HG03354 (cell line): ENCODE results near the gene PLET1.
"Not testable (repeated sequence)": the region's sequence is repeated elsewhere in the genome, so short reads cannot be mapped to it uniquely, and the experiment has no call there.

Source experiments
- ATAC-seq: cut with Tn5 transposase; IDR thresholded peaks from one replicate; pipeline ENCODE4 v1.9.1; 2021; ENCODE audit warnings: mild to moderate bottlenecking; ENCODE audit not compliant: unreplicated experiment, poor library complexity, severe bottlenecking

The PLET1 gene

DNA sequence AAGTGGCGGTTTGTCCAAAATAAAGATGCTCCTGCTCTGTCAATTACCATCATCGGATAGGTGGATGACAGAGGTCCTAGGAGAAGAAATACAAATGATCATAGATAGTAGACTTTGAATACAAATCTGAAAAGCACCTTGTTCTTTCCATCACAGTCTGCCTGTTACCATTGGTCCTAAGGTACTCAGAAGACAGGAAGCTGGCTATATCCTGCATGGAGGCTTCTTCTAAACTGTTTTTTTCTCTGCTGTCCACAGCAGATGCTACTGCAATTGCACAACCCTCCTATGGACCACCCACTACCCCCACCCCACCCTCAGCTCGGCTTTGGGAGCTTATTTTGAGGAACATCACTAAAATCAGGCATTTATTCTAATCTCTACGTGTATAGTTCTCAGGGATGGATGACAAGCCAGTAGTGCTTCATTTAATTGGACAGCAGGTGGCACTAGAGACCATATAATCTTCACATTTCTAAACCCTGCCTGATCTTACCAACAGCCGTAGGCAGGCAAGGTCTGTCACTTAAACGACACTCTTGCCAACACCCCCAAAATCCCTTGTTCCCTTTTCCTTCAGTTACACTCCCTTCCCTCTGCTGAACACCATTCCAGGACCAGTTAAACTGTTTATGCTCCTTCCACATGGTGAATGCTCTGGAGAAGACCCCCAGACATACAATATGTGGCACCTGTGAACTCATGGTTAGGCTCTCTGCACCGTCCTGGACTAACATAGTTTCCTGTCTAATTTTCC is 41.0 kb downstream of the PLET1 start:
- ATAC-seq: peak; percentile 97

DNA sequence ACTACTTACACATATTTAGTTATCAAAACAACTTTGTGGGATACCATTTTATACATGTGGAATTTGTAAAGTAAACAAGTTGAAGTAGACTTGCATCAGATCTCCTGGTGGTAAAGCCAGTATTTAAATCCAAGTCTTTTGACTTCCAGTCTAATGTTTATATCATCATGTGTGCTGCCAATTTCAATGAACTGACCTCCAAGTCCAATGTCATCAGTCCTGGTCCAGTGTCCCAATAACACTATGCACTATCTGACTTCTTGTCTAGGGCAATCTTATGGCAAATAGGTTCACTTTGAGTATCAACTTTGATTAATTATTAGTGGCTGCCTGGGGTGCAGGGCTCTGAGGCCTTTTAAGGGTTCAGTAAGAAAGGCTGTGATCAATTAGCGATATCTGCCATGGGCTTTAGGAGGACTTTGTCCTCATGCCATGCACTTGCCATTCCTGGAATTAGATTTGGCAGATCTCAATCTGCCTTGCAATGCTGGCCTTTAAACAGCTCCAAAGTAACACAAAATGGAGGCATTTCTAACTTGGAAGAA is 44.0 kb downstream of the PLET1 start:
- ATAC-seq: no peak

DNA sequence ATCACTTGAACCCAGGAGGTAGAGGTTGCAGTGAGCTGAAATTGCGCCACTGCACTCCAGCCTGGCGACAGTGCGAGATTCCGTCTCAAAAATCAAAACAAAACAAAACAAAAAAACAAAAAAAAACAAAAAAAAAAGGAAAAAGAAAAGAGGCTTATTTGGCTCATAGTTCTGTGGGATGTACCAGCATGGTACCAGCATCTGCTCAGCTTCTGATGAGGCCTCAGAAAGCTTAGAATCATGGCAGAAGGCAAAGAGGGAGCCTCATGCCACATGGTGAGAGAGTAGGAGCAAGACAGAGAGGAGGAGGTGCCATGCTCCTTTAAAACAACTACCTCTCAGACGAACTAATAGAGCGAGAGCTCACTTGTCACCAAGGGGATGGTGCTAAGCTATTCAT is 45.0 kb downstream of the PLET1 start:
- ATAC-seq: no peak

DNA sequence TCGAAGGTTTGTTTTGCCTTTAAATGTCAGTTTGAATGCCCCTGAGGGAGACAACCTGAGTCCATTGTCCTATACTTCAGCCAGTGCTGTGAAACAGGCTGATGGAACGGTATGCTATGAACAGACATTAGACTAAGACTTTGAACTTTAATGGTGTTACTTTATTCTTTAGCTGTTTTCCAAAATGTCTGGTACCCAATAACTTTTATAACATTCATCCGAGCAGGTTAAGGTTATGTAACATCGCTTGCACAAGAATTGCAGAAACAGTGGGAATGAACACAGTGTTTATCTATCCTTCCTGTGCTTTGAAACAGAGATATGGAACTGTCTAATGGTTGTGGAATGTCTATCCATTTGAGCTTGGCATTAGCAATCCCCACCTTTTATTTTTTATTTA is 46.9 kb downstream of the PLET1 start:
- no peak for ATAC-seq

DNA sequence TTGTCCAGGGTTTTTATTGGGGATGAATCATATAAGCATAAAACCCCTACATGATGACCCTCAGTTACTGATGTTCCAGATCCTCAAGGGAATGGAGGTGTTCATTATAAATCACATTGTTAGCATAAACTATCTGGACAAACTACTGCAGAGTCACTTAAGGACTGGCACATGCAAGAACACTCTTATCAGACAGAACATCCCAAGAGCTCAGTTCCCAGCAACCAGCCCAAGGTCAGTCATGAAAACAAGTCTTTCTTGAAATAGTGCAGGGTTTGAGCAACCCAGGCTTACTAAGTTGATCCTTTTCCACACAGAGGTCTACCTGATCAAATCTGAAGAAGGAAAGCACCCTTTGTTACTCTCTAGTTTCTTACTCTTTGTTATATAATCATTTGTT is 48.0 kb downstream of the PLET1 start:
- no peak for ATAC-seq

DNA sequence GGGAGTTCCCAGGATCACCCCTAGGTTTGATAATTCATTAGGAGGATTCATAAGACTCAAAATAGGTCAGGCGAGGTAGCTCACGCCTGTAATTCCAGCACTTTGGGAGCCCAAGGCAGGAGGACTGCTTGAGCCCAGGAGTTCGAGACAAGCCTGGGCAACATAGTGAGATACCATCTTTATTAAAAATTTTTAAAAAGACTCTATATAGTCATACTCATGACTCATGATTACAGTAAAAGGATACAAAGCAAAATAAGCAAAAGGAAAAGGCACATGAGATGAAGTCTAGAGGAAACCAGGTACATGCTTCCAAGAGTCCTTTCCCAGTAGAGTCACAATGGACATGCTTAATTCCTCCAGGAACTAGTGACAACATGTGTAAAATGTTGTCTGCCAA is 48.4 kb downstream of the PLET1 start:
- ATAC-seq: no peak

DNA sequence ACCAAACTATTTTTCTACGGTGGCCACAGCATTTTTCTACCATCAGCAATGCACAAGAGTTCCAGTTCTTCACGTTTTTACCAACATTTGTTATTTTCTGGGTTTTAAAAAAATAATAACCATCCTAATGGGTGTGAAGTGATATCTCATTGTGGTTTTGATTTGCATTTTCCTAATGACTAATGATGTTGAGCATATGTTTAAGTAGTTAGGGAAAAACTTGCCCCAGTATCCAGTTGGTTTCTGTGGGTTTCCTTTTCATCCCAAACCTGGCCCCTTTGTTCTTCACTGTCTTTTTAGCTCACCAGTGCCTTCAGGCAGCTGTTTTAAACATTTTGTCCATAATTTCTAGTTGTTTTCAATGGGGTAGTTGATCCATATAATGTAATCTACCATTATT is 49.1 kb downstream of the PLET1 start:
- ATAC-seq: no peak

DNA sequence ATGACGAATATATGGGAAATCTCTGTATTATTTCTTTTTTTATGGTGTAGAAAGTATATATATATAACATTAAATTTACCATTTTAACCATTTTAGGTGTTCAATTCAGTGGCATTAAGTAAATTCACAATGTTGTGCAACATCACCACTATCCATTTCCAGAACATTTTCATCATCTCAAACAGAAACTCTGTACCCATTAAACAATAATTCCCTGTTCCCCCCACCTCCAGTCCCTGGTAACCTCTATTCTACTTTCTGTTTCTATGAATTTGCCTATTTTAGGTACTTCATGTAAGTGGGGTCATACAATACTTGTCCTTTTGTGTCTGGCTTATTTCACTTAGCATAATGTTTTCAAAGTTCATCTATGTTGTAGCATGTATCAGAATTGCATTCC is 49.8 kb downstream of the PLET1 start:
- ATAC-seq: no peak

DNA sequence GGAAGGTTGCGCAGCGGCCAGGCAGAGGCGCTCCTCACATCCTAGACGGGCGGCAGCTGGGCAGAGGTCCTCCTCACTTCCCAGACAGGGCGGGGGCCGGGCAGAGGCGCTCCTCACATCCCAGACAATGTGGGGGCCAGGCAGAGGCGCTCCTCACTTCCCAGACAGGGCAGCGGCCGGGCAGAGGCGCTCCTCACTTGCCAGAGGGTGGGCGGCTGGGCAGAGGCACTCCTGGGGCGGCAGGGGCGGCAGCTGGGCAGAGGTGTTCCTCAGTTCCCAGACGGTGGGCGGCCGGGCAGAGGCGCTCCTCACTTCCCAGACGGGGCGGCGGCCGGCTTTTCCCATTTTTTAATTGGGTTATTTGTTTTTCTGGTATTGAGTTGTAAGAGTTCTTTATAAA is 54.6 kb downstream of the PLET1 start:
- ATAC-seq: no peak

DNA sequence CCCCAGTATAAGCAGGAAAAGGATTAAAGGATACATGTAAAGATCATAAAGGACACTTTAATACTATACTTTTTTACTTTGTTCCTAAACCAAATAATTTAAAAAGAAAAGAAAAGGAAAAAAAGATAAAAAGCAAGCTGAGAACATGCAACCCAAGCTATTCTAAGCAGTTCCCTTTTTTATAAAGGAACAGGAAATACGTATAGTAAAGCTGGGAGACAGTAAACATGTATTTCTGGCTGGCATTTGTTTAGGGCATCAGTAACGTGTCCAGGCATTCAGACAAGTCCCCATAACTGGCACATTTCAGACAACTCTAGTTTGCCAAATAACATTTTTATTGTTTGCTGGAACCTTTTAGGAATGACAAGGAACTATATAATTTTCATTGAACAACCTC is 60.4 kb downstream of the PLET1 start:
- no peak for ATAC-seq

DNA sequence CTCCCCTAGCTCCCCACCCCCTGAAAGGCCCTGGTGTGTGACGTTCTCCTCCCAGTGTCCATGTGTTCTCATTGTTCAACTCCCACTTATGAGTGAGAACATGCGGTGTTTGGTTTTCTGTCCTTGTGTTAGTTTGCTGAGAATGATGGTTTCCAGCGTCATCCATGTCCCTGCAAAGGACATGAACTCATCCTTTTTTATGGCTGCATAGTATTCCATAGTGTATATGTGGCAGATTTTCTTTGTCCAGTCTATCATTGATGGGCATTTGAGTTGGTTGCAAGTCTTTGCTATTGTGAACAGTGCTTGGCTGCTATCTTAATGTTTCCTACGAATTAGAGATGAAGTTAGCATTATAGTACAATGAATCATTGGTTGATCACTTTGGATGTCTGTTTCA is 61.6 kb downstream of the PLET1 start:
- ATAC-seq: not testable (repeated sequence)
